GM21423 (cell line): ENCODE measurements around the gene MEF2D.

Experiments
- ATAC-seq: cut with Tn5 transposase; IDR thresholded peaks from one replicate; pipeline ENCODE4 v1.9.1; 2021; ENCODE audit warnings: mild to moderate bottlenecking, moderate library complexity; ENCODE audit not compliant: unreplicated experiment

The MEF2D gene

GRCh38 chr1:156430866-156431265, 69.7 kb downstream of the MEF2D start:
- ATAC-seq: no peak

GRCh38 chr1:156430303-156430702, 70.3 kb downstream of the MEF2D start:
- ATAC-seq: no peak

GRCh38 chr1:156429313-156430060, 71.1 kb downstream of the MEF2D start:
- ATAC-seq: no peak

- ATAC-seq: no peak
Measured at GRCh38 chr1:156428746-156429288, 71.8 kb downstream of the MEF2D start.

GRCh38 chr1:156427957-156428356, 72.6 kb downstream of the MEF2D start:
- ATAC-seq: no peak

- no peak for ATAC-seq
Measured at GRCh38 chr1:156425943-156426342, 74.6 kb downstream of the MEF2D start.

GRCh38 chr1:156424806-156425432, 75.7 kb downstream of the MEF2D start:
- no peak for ATAC-seq

- ATAC-seq: no peak
Measured at GRCh38 chr1:156423422-156424352, 76.9 kb downstream of the MEF2D start.

- ATAC-seq: no peak
Measured at GRCh38 chr1:156422602-156423091, 77.9 kb downstream of the MEF2D start.

GRCh38 chr1:156421939-156422601, 78.5 kb downstream of the MEF2D start:
- no peak for ATAC-seq

GRCh38 chr1:156421062-156421938, 79.3 kb downstream of the MEF2D start:
- no peak for ATAC-seq

GRCh38 chr1:156420205-156421061, 80.1 kb downstream of the MEF2D start:
- no peak for ATAC-seq

GRCh38 chr1:156419854-156420204, 80.7 kb downstream of the MEF2D start:
- no peak for ATAC-seq

GRCh38 chr1:156418416-156419070, 82.0 kb downstream of the MEF2D start:
- no peak for ATAC-seq

- no peak for ATAC-seq
Measured at GRCh38 chr1:156417401-156418020, 83.1 kb downstream of the MEF2D start.

- no peak for ATAC-seq
Measured at GRCh38 chr1:156416993-156417392, 83.6 kb downstream of the MEF2D start.

- no peak for ATAC-seq
Measured at GRCh38 chr1:156414461-156415064, 86.0 kb downstream of the MEF2D start.
